K562 (cell line): ENCODE results near the gene ACTN1. TPM values are rescaled to one million over a fixed set of nuclear protein-coding genes. Genes with fewer than 3 reads are reported as not detected.

ENCODE experiments used
- ATAC-seq: fragments of 200-7000 bp; cut with Tn5 transposase; 3 replicates; pipeline ENCODE4 v1.9.1; 2020; ENCODE audit warnings: moderate library complexity
- BruUV-seq: library from RNA; stranded (reverse); fragments of 400-500 nt; replicated peaks from 2 replicates; lab custom pipeline; 2021; lab: Mats Ljungman, UMichigan
- CTCF ChIA-PET: fragments of 300-600 bp; formaldehyde crosslinking; extraction: SDS; loops from one replicate; lab custom pipeline; 2021; ENCODE audit warnings: low intra/inter-chr PET ratio; lab: Yijun Ruan, JAX
- POLR2A ChIA-PET: fragments of 300-600, 350-650 bp; sonication (Branson Sonifier 250); formaldehyde crosslinking; extraction: SDS; loops from one replicate; lab custom pipeline; 2021; ENCODE audit warnings: antibody characterized with exemption, inconsistent platforms; lab: Yijun Ruan, JAX
- DNase-seq, 4 experiments: peaks; one replicate each; pipeline versions ENCODE4 v3.0.0 to v3.0.0-alpha.2; 2011 to 2018; ENCODE audit warnings: low spot score in 3 of 4, mixed read lengths in 3 of 4; ENCODE audit errors: extremely low read depth in 1 of 4
- FAIRE-seq: peaks from 2 replicates; lab custom pipeline; 2011; peaks lifted over from hg19 to GRCh38; lab: Jason Lieb, UNC
- H2AFZ ChIP-seq: 2 replicates; pipeline ENCODE4 v1.6.0; 2011; ENCODE audit warnings: low read depth, low read length, control low read depth, inconsistent platforms
- H3K27ac ChIP-seq: fragments of 200-600 bp; 3 replicates; pipeline ENCODE4 v1.8.0; 2011; ENCODE audit warnings: low read depth, mild to moderate bottlenecking, control low read depth, inconsistent platforms, low read length, moderate library complexity, mixed read lengths; ENCODE audit errors: extremely low read depth
- H3K27me3 ChIP-seq, 2 experiments: fragments of 300-600 bp in 1 of 2; 2 replicates in 1 of 2; 3 replicates in 1 of 2; pipeline versions ENCODE4 v1.6.0 to v1.8.0; 2011; ENCODE audit warnings: inconsistent platforms in 2 of 2, low read length in 2 of 2, mild to moderate bottlenecking in 1 of 2, mixed read lengths in 1 of 2, moderate library complexity in 1 of 2; ENCODE audit not compliant: control insufficient read depth in 2 of 2, insufficient read depth in 2 of 2
- H3K36me3 ChIP-seq: fragments of 300-600 bp; 3 replicates; pipeline ENCODE4 v1.8.0; 2011; ENCODE audit warnings: mild to moderate bottlenecking, low read length, inconsistent platforms; ENCODE audit not compliant: control insufficient read depth, insufficient read depth
- H3K4me1 ChIP-seq, 2 experiments: fragments of 200-600 bp in 1 of 2; replicated peaks in 1 of 2; 2 replicates in 1 of 2; 3 replicates in 1 of 2; pipeline versions ENCODE4 v1.5.1 to v1.8.0; 2011; ENCODE audit warnings: inconsistent platforms in 2 of 2, low read length in 2 of 2, mild to moderate bottlenecking in 1 of 2, mixed read lengths in 1 of 2, moderate library complexity in 1 of 2; ENCODE audit not compliant: control insufficient read depth in 2 of 2, insufficient read depth in 2 of 2
- H3K4me2 ChIP-seq: 2 replicates; pipeline ENCODE4 v1.6.1; 2011; ENCODE audit warnings: low read length, control low read depth, inconsistent platforms, mixed read lengths; ENCODE audit not compliant: insufficient read depth
- H3K4me3 ChIP-seq: fragments of 200-600 bp; sonication (generic), shearing (Covaris generic); 2 replicates; pipeline ENCODE4 v1.5.1; 2016; ENCODE audit warnings: control low read depth, inconsistent platforms
- H3K79me2 ChIP-seq: fragments of 200-600 bp; 3 replicates; pipeline ENCODE4 v1.8.0; 2011; ENCODE audit warnings: low read length, inconsistent platforms; ENCODE audit not compliant: control insufficient read depth, insufficient read depth
- H3K9ac ChIP-seq, 2 experiments: 2 replicates each; pipeline versions ENCODE4 v1.6.0 to v1.6.1; 2011; ENCODE audit warnings: low read depth in 2 of 2, low read length in 2 of 2, control low read depth in 1 of 2, inconsistent platforms in 1 of 2, mild to moderate bottlenecking in 1 of 2, mixed read lengths in 1 of 2; ENCODE audit not compliant: insufficient read depth in 1 of 2
- H3K9me1 ChIP-seq: one replicate; pipeline ENCODE4 v1.6.0; 2011; ENCODE audit warnings: inconsistent platforms, mild to moderate bottlenecking, low read length, moderate library complexity; ENCODE audit not compliant: control insufficient read depth, insufficient read depth
- H3K9me3 ChIP-seq: replicated peaks from 2 replicates; pipeline ENCODE4 v1.5.1; 2011; ENCODE audit warnings: low read depth, low read length, inconsistent platforms; ENCODE audit not compliant: control insufficient read depth, insufficient read depth
- H4K20me1 ChIP-seq: replicated peaks from 2 replicates; pipeline ENCODE4 v1.6.1; 2011; ENCODE audit warnings: low read length, inconsistent platforms, mixed read lengths; ENCODE audit not compliant: control insufficient read depth, insufficient read depth
- CBX5 ChIP-seq: IDR thresholded peaks from 2 replicates; pipeline ENCODE4 v1.6.1; 2014; ENCODE audit warnings: low read depth, borderline replicate concordance
- KDM2B ChIP-seq: fragments of 250-450 bp; sonication (Bioruptor Pico); IDR thresholded peaks from 2 replicates; pipeline ENCODE4 v1.8.0; 2021; ENCODE audit warnings: mild to moderate bottlenecking, moderate library complexity
- LEF1 ChIP-seq: fragments of 450-650 bp; IDR thresholded peaks from 2 replicates; pipeline ENCODE4 v1.6.1; 2016; ENCODE audit warnings: mild to moderate bottlenecking
- MEIS2 ChIP-seq: fragments of 450-650 bp; IDR thresholded peaks from 2 replicates; pipeline ENCODE4 v1.6.1; 2014; ENCODE audit warnings: mild to moderate bottlenecking; ENCODE audit not compliant: partially characterized antibody
- TEAD4 ChIP-seq, 2 experiments: sonication (generic) in 1 of 2; formaldehyde crosslinking in 1 of 2; IDR thresholded peaks; 2 replicates each; pipeline versions ENCODE4 v1.6.1 to v1.8.0; 2012 to 2022; ENCODE audit warnings: borderline replicate concordance in 1 of 2, inconsistent platforms in 1 of 2, low read length in 1 of 2, mild to moderate bottlenecking in 1 of 2, missing genetic modification reagents in 1 of 2
- WHSC1 ChIP-seq: IDR thresholded peaks from one replicate; pipeline ENCODE4 v1.6.1; 2012; ENCODE audit warnings: low read length, control low read depth, inconsistent platforms
- ZFP36 ChIP-seq: fragments of 150-350 bp; IDR thresholded peaks from 2 replicates; pipeline ENCODE4 v1.6.1; 2018; ENCODE audit warnings: low read length, low read depth; ENCODE audit not compliant: partially characterized antibody
- ZNF561 ChIP-seq: fragments of 450-650 bp; formaldehyde crosslinking; conservative IDR thresholded peaks from 2 replicates; pipeline ENCODE4 v1.4.0; 2020; ENCODE audit warnings: mild to moderate bottlenecking, moderate library complexity
- WGBS: fragments of 100-300 bp; shearing (Covaris generic); methylation state at CpG from one replicate; pipeline ENCODE4 v1.1.6; 2016; ENCODE audit warnings: low coverage, mixed read lengths; ENCODE audit not compliant: insufficient coverage; ENCODE audit errors: missing lambda C conversion rate; 5-methylcytosine and 5-hydroxymethylcytosine counted together
- in situ Hi-C: fragments of 300-500 bp; cut with MboI; formaldehyde crosslinking; loops from 4 replicates; pipeline ENCODE4 v1.15.0; 2018; ENCODE audit warnings: inconsistent platforms, mixed read lengths
- intact Hi-C: fragments of 100-400 bp; cut with micrococcal nuclease; formaldehyde crosslinking; loops from 2 replicates; pipeline ENCODE4 v1.14.2; 2022
- polyA plus RNA-seq, 8 experiments: library from polyadenylated mRNA; depleted of rRNA in 4 of 8; stranded (reverse) in 5 of 8; unstranded in 3 of 8; fragments of >200 nt; fragmentation: Nextera tagmentation in 2 of 8; fragmentation: Illumina TruSeq in 1 of 8; extraction: Ambion mirVana in 2 of 8; extraction: Trizol in 1 of 8; gene quantifications; 2 replicates each; pipeline versions ENCODE4 v1.2.1 to v1.2.3, GENCODE V29; 2011 to 2014; ENCODE audit warnings: inconsistent platforms in 1 of 8, missing spikeins in 1 of 8
- total RNA-seq, 7 experiments: library from RNA; depleted of rRNA in 6 of 7; stranded (reverse); fragments of >200 nt in 6 of 7; fragmentation: Illumina TruSeq in 2 of 7; extraction: Trizol in 2 of 7; gene quantifications; 2 replicates each; pipeline versions ENCODE4 v1.2.1 to v1.2.3, GENCODE V29; 2011 to 2021; ENCODE audit warnings: low replicate concordance in 1 of 7
- TF ChIP-seq, protein P1 (sequence below), 3 experiments: IDR thresholded peaks in 2 of 3; conservative IDR thresholded peaks in 1 of 3; 2 replicates each; pipeline ENCODE4 v1.5.1; 2011 to 2012; ENCODE audit warnings: low read length in 3 of 3, mild to moderate bottlenecking in 3 of 3, control low read depth in 2 of 3, improper control_type of control experiment in 1 of 3, inconsistent platforms in 1 of 3, low read depth in 1 of 3, mixed read lengths in 1 of 3, moderate library complexity in 1 of 3; ENCODE audit not compliant: insufficient read depth in 2 of 3

The ACTN1 gene
- total and polyA plus RNA-seq, 9 of the 15 experiments (the other 6 are each of a cell fraction or from before 2014, with no cell fraction given): 2.2 to 67.7 (median 34.5) TPM

DNA sequence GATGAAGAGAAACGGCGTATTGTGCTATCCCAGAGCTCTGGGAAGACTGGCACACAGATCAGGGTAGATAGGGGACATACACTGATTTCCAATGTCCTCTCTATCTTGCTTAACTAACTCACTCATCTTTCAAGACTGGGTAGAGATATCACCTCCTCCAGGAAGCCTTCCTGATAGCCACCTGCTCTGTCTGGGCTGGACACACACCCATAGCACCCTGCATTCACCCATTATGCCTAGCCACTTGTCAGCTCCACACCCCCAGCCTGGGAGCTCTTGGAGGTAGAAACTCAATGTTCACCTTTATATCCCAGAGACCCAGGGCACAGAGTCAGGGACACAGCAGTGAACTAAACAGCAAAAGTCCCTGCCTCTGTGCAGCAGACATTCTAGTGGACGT is 52.0 kb downstream of the ACTN1 start:
- H4K20me1 ChIP-seq: 0 out of 2 replicates have a peak, but pooled peaks cover 6% of the 10 kb centered on the region
- peaks cover 0 to 7% of the 10 kb centered on the region in 2 experiments; a peak in 2 of 5 replicates for H3K4me1 ChIP-seq
- ChIA-PET CTCF (no interaction called here), POLR2A (interaction anchor here (0.9 kb wide), 1 partner anchor 8 kb away, joined by 5 read pairs; no protein-coding TSS in a partner anchor)
- H3K27me3 ChIP-seq: no peaks in the 10 kb centered on the region
- no peak overlapping the region for H3K4me2 ChIP-seq
- WGBS: 92% methylated on average over 3 of the region's 3 CpGs
- intact Hi-C loops (no loop called here), in situ Hi-C loops (no loop called here)
- H2AFZ ChIP-seq: no peak overlapping the region
- H3K9ac ChIP-seq: no peak overlapping the region
- peak; percentile 74 for TF ChIP-seq ZFP36
- TF ChIP-seq TEAD4 (IDR thresholded peaks at IDR 0.05; ENCODE audit: low read length): no peak
- no peak for TF ChIP-seq TEAD4 (CRISPR knock-in tag; IDR thresholded peaks at IDR 0.05; ENCODE audit: borderline replicate concordance)
- BruUV-seq: no TSS peak
- H3K9me3 ChIP-seq: peaks cover 5% of the 10 kb centered on the region; the same call in 1 of the 2 replicates
- DNase-seq (no peak), ATAC-seq (no peak), FAIRE-seq (no peak)
- no peaks in the 10 kb centered on the region; the same call in 2 of the 3 replicates for H3K79me2 ChIP-seq
- no peak overlapping the region for H3K4me3 ChIP-seq
- peaks cover 15% of the 10 kb centered on the region; the same call in 2 of the 3 replicates for H3K36me3 ChIP-seq
- H3K27ac ChIP-seq: no peak overlapping the region
- no peaks in the 10 kb centered on the region for H3K9me1 ChIP-seq

DNA sequence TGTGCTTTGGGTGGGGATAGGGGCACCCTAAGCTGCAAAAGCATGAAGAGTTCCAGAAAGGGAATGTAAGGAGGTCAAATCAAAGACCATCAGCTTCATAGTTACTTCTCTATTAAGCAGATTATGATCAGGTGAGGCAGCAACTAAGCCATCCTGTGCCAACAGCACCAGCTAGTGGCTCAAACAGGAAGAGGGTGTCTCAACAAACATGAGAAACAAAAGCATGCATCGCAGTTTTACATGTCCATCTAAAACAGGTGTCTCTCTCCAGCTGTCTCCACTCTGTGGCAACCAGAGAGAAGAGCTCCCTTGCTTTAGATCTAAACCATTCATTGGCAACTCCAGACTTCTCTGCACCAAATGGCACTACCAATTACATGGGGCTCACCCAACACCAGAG is 52.9 kb downstream of the ACTN1 start:
- no peak overlapping the region for H3K4me2 ChIP-seq
- H3K36me3 ChIP-seq: peaks cover 23% of the 10 kb centered on the region; the same call in 2 of the 3 replicates
- peaks cover 0 to 7% of the 10 kb centered on the region in 2 experiments; a peak in 2 of 5 replicates for H3K4me1 ChIP-seq
- no peak overlapping the region for H3K4me3 ChIP-seq
- ATAC-seq (no peak), FAIRE-seq (no peak), DNase-seq (no peak)
- in situ Hi-C loops (no loop called here), intact Hi-C loops (no loop called here)
- CTCF ChIA-PET: no interaction called here
- H2AFZ ChIP-seq: no peak overlapping the region
- no TSS peak for BruUV-seq
- H3K27me3 ChIP-seq: no peaks in the 10 kb centered on the region
- H3K9ac ChIP-seq: no peak overlapping the region
- no peaks in the 10 kb centered on the region for H3K9me1 ChIP-seq
- no CpG with 5 or more reads among the region's 1 CpG for WGBS
- H3K27ac ChIP-seq: no peak overlapping the region
- H3K79me2 ChIP-seq: no peaks in the 10 kb centered on the region; the same call in 2 of the 3 replicates
- H4K20me1 ChIP-seq: 0 out of 2 replicates have a peak, but pooled peaks cover 4% of the 10 kb centered on the region
- POLR2A ChIA-PET: interaction anchor here (0.5 to 0.9 kb wide), 2 partner anchors 9 to 530 kb away, joined by 4 to 5 read pairs; no protein-coding TSS in a partner anchor
- peaks cover 5% of the 10 kb centered on the region; the same call in 1 of the 2 replicates for H3K9me3 ChIP-seq
- TF ChIP-seq CBX5: peak; percentile 71; the same call in 1 of the 2 replicates
- no peak for TF ChIP-seq ZNF561
- no peak for TF ChIP-seq WHSC1
- no peak for TF ChIP-seq LEF1
- TF ChIP-seq, protein P1, sequence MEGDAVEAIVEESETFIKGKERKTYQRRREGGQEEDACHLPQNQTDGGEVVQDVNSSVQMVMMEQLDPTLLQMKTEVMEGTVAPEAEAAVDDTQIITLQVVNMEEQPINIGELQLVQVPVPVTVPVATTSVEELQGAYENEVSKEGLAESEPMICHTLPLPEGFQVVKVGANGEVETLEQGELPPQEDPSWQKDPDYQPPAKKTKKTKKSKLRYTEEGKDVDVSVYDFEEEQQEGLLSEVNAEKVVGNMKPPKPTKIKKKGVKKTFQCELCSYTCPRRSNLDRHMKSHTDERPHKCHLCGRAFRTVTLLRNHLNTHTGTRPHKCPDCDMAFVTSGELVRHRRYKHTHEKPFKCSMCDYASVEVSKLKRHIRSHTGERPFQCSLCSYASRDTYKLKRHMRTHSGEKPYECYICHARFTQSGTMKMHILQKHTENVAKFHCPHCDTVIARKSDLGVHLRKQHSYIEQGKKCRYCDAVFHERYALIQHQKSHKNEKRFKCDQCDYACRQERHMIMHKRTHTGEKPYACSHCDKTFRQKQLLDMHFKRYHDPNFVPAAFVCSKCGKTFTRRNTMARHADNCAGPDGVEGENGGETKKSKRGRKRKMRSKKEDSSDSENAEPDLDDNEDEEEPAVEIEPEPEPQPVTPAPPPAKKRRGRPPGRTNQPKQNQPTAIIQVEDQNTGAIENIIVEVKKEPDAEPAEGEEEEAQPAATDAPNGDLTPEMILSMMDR (IDR thresholded peaks at IDR 0.05 in 2 of 3, conservative IDR thresholded peaks at IDR 0.05 in 1 of 3; ENCODE audit: insufficient read depth in 2 of 3, low read depth in 1 of 3, low read length in 3 of 3): peak in 2 of 3 experiments; percentile 33 to 35; a peak in 2 of 6 replicates
- TF ChIP-seq MEIS2: no peak
- TF ChIP-seq KDM2B: no peak
